ENCODE results near the gene LYPLA2.

DNA sequence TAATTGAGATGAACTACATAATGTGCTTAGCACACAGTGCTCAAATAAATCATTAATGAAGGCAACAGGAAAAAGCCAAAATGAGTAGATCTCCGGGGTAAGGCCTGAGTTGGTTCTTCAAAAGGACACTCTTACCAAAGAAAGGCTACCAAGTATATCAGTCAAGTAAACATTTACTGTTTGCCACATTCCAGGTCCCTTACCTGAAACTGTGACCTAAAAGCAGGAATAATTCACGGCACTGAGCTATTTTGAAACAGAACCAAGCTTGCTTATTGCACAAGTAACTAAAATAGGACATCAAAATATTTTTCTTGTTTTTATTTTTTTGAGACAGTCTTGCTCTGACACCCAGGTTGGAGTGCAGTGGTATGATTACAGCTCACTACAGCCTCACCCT is 14.7 kb upstream of the LYPLA2 start:
- TF ChIP-seq, protein P1, sequence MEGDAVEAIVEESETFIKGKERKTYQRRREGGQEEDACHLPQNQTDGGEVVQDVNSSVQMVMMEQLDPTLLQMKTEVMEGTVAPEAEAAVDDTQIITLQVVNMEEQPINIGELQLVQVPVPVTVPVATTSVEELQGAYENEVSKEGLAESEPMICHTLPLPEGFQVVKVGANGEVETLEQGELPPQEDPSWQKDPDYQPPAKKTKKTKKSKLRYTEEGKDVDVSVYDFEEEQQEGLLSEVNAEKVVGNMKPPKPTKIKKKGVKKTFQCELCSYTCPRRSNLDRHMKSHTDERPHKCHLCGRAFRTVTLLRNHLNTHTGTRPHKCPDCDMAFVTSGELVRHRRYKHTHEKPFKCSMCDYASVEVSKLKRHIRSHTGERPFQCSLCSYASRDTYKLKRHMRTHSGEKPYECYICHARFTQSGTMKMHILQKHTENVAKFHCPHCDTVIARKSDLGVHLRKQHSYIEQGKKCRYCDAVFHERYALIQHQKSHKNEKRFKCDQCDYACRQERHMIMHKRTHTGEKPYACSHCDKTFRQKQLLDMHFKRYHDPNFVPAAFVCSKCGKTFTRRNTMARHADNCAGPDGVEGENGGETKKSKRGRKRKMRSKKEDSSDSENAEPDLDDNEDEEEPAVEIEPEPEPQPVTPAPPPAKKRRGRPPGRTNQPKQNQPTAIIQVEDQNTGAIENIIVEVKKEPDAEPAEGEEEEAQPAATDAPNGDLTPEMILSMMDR (IDR thresholded peaks at IDR 0.05; ENCODE audit: insufficient read depth, low read length, poor library complexity, severe bottlenecking), result no peak
- no peak for TF ChIP-seq EZH2phosphoT487 (conservative IDR thresholded peaks at IDR 0.05; ENCODE audit: low read length)
